GM19043 (cell line): Measurements from ENCODE around the gene CLIC5.

Experiments
- ATAC-seq: cut with Tn5 transposase; IDR thresholded peaks from one replicate; pipeline ENCODE4 v1.9.1; 2021; ENCODE audit warnings: low read depth; ENCODE audit not compliant: unreplicated experiment

CLIC5 gene

GRCh38 chr6:45966797-45967196 lies 48.9 kb downstream of the CLIC5 start:
- no peak for ATAC-seq

- ATAC-seq, result no peak
These were observed 49.3 kb downstream of the CLIC5 start for GRCh38 chr6:45966340-45966739.

- ATAC-seq, result no peak
These were observed 49.9 kb downstream of the CLIC5 start for GRCh38 chr6:45965792-45966191.

- ATAC-seq, result no peak
These were observed 50.7 kb downstream of the CLIC5 start for GRCh38 chr6:45965007-45965406.

- ATAC-seq, result no peak
These were observed 51.4 kb downstream of the CLIC5 start for GRCh38 chr6:45964300-45964699.

- no peak for ATAC-seq
These were observed 51.8 kb downstream of the CLIC5 start for GRCh38 chr6:45963896-45964295.

- no peak for ATAC-seq
These were observed 54.5 kb downstream of the CLIC5 start for GRCh38 chr6:45961125-45961524.

- no peak for ATAC-seq
These were observed 56.0 kb downstream of the CLIC5 start for GRCh38 chr6:45959534-45960145.

- no peak for ATAC-seq
These were observed 59.0 kb downstream of the CLIC5 start for GRCh38 chr6:45956663-45957062.

GRCh38 chr6:45956176-45956575 lies 59.5 kb downstream of the CLIC5 start:
- no peak for ATAC-seq

- ATAC-seq, result no peak
These were observed 60.1 kb downstream of the CLIC5 start for GRCh38 chr6:45955597-45955996.

- no peak for ATAC-seq
These were observed 63.1 kb downstream of the CLIC5 start for GRCh38 chr6:45952546-45952945.

GRCh38 chr6:45952168-45952529 lies 63.5 kb downstream of the CLIC5 start:
- no peak for ATAC-seq

GRCh38 chr6:45951321-45952167 lies 64.1 kb downstream of the CLIC5 start:
- no peak for ATAC-seq

- ATAC-seq, result no peak
These were observed 66.4 kb downstream of the CLIC5 start for GRCh38 chr6:45949256-45949655.

- no peak for ATAC-seq
These were observed 67.9 kb downstream of the CLIC5 start for GRCh38 chr6:45947807-45948206.

GRCh38 chr6:45946887-45947286 lies 68.8 kb downstream of the CLIC5 start:
- ATAC-seq, result no peak

- ATAC-seq, result no peak
These were observed 69.3 kb downstream of the CLIC5 start for GRCh38 chr6:45946352-45946751.

GRCh38 chr6:45942953-45943352 lies 72.7 kb downstream of the CLIC5 start:
- no peak for ATAC-seq

- ATAC-seq, result no peak
These were observed 81.8 kb downstream of the CLIC5 start for GRCh38 chr6:45933855-45934254.

- ATAC-seq, result no peak
These were observed 84.4 kb downstream of the CLIC5 start for GRCh38 chr6:45931232-45931631.

- ATAC-seq, result no peak
These were observed 85.1 kb downstream of the CLIC5 start for GRCh38 chr6:45930420-45931040.
